ENCODE data around the gene SSBP1. TPM values are rescaled to one million over a fixed set of nuclear protein-coding genes. Genes with fewer than 3 reads are reported as not detected.

SSBP1 gene
- total RNA-seq, 6 experiments from 2014 or later = 122 to 180 (median 147) TPM

DNA sequence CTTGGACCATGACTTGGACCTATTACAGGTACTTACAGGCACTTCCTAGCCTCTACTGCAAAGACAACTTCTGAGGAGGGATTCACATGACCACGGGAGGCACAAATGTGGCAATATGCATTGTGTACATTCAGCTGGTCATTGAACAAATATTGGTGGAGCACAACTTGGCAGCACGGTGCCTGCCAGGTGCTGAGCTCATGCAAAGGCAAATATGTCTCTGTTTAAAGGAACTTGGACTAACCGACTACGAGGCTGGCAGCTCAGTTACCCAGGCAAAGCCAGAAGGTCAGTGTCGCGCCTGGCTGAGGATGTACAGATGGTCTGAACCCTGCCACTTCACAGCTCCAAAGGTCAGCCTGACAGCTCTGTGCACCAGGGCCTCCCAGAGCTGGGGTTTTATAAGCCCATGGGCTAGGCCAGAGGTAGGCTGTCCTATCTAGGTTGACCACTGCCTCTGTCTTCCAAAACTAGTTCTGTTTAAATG lies 42.3 kb upstream of the SSBP1 start:
- no peak for TF ChIP-seq CTCF (IDR thresholded peaks at IDR 0.05)
- H3K9me3 Mint-ChIP-seq = no peaks in the 10 kb centered on the region
- H3K4me3 Mint-ChIP-seq = no peak overlapping the region

GRCh38 chr7:141696348-141696747 lies 41.8 kb upstream of the SSBP1 start:
- no peak overlapping the region for H3K27ac Mint-ChIP-seq
- H3K9me3 Mint-ChIP-seq = no peaks in the 10 kb centered on the region
- no peak for DNase-seq
- peaks cover 4% of the 10 kb centered on the region; the same call in 1 of the 2 replicates for H3K27me3 Mint-ChIP-seq (ENCODE audit: insufficient read depth)
- TF ChIP-seq CTCF (IDR thresholded peaks at IDR 0.05) = no peak
- peaks cover 34% of the 10 kb centered on the region for H3K4me1 Mint-ChIP-seq (ENCODE audit: low read depth)
- H3K4me3 Mint-ChIP-seq = no peak overlapping the region
- H3K36me3 Mint-ChIP-seq (ENCODE audit: low read depth) = no peaks in the 10 kb centered on the region

More for the DNA sequence above, 42.3 kb upstream of the SSBP1 start:
- Mint-ChIP-seq H3K27ac (no peak overlapping the region), H3K27me3 (ENCODE audit: insufficient read depth) (peaks cover 1% of the 10 kb centered on the region; the same call in 1 of the 2 replicates), H3K36me3 (ENCODE audit: low read depth) (no peaks in the 10 kb centered on the region), H3K4me1 (ENCODE audit: low read depth) (peaks cover 31% of the 10 kb centered on the region)
- DNase-seq = no peak

- DNase-seq = peak; percentile 46
These were observed 40.8 kb upstream of the SSBP1 start for GRCh38 chr7:141697211-141697871.

GRCh38 chr7:141698247-141699015 lies 39.7 kb upstream of the SSBP1 start:
- DNase-seq = no peak
- Mint-ChIP-seq H3K36me3 (ENCODE audit: low read depth) (no peaks in the 10 kb centered on the region), H3K4me3 (no peak overlapping the region), H3K27ac (no peak overlapping the region), H3K9me3 (no peaks in the 10 kb centered on the region), H3K4me1 (ENCODE audit: low read depth) (peaks cover 40% of the 10 kb centered on the region), H3K27me3 (ENCODE audit: insufficient read depth) (peaks cover 6% of the 10 kb centered on the region)
- TF ChIP-seq CTCF (IDR thresholded peaks at IDR 0.05) = no peak

More at GRCh38 chr7:141697211-141697871, 40.8 kb upstream of the SSBP1 start:
- H3K36me3 Mint-ChIP-seq (ENCODE audit: low read depth) = no peaks in the 10 kb centered on the region
- peaks cover 4% of the 10 kb centered on the region; the same call in 1 of the 2 replicates for H3K27me3 Mint-ChIP-seq (ENCODE audit: insufficient read depth)
- no peaks in the 10 kb centered on the region for H3K9me3 Mint-ChIP-seq
- no peak for TF ChIP-seq CTCF (IDR thresholded peaks at IDR 0.05)
- no peak overlapping the region for H3K27ac Mint-ChIP-seq
- peaks cover 35% of the 10 kb centered on the region for H3K4me1 Mint-ChIP-seq (ENCODE audit: low read depth)
- no peak overlapping the region for H3K4me3 Mint-ChIP-seq

GRCh38 chr7:141699860-141700259 lies 38.3 kb upstream of the SSBP1 start:
- H3K4me3 Mint-ChIP-seq = no peak overlapping the region
- TF ChIP-seq CTCF (IDR thresholded peaks at IDR 0.05) = no peak
- H3K9me3 Mint-ChIP-seq = no peaks in the 10 kb centered on the region
- H3K27me3 Mint-ChIP-seq (ENCODE audit: insufficient read depth) = peaks cover 13% of the 10 kb centered on the region
- H3K27ac Mint-ChIP-seq = no peak overlapping the region
- DNase-seq = no peak
- H3K36me3 Mint-ChIP-seq (ENCODE audit: low read depth) = no peaks in the 10 kb centered on the region
- H3K4me1 Mint-ChIP-seq (ENCODE audit: low read depth) = peaks cover 47% of the 10 kb centered on the region

All from HFFc6 (cell line).